Neural progenitor cell (in vitro differentiated cells): ENCODE data around the gene CPT1B.

Source experiments
- EZH2 ChIP-seq: fragments of 200-600 bp; sonication (generic); IDR thresholded peaks from 2 replicates; pipeline ENCODE4 v1.6.1; 2017; ENCODE audit warnings: antibody characterized with exemption, mild to moderate bottlenecking, moderate library complexity
- EZH2phosphoT487 ChIP-seq: fragments of 200-600 bp; sonication (generic); IDR thresholded peaks from 2 replicates; pipeline ENCODE4 v1.6.1; 2017; ENCODE audit warnings: antibody characterized with exemption
- TF ChIP-seq, protein P1 (sequence below): fragments of 200-600 bp; sonication (generic); IDR thresholded peaks from 2 replicates; pipeline ENCODE4 v1.5.1; 2017; ENCODE audit warnings: antibody characterized with exemption, mild to moderate bottlenecking

DNA sequence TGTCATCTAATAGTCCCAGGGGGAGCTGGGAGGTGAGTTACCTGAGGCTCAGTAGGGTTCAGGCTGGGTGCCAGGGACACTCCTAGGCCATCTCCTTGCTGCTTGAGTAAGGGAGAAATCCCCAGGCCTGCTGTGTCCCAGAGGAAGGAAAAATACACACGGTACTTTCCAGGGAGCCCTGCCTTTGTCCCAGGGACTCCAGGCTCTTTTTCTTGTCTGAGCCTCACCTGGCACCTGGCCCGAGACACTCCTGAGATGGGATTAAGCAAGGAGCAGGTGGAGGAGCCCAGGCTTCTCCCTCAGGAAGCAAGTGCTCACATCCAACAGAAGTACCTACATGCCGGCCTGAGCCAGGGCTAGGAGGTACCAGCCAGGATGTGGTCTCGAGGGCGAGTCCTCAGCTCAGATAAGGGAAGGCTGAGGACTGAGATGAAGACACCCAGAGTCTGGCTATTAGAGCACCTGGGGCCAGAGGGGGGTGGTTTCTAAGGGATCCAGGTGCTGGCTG, 33.4 kb downstream of the CPT1B start:
- TF ChIP-seq, protein P1, sequence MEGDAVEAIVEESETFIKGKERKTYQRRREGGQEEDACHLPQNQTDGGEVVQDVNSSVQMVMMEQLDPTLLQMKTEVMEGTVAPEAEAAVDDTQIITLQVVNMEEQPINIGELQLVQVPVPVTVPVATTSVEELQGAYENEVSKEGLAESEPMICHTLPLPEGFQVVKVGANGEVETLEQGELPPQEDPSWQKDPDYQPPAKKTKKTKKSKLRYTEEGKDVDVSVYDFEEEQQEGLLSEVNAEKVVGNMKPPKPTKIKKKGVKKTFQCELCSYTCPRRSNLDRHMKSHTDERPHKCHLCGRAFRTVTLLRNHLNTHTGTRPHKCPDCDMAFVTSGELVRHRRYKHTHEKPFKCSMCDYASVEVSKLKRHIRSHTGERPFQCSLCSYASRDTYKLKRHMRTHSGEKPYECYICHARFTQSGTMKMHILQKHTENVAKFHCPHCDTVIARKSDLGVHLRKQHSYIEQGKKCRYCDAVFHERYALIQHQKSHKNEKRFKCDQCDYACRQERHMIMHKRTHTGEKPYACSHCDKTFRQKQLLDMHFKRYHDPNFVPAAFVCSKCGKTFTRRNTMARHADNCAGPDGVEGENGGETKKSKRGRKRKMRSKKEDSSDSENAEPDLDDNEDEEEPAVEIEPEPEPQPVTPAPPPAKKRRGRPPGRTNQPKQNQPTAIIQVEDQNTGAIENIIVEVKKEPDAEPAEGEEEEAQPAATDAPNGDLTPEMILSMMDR = no peak
- no peak for TF ChIP-seq EZH2
- TF ChIP-seq EZH2phosphoT487 = no peak
